ENCODE measurements around the gene PSMD11. TPM values are rescaled to one million over a fixed set of nuclear protein-coding genes. Genes with fewer than 3 reads are reported as not detected.
A peak's percentile ranks its signal among the peaks of the same experiment; 100 is the strongest.

The PSMD11 gene
- polyA plus RNA-seq, 1 of the 3 experiments (the other 2 are of a cell fraction) = 63.1 TPM

DNA sequence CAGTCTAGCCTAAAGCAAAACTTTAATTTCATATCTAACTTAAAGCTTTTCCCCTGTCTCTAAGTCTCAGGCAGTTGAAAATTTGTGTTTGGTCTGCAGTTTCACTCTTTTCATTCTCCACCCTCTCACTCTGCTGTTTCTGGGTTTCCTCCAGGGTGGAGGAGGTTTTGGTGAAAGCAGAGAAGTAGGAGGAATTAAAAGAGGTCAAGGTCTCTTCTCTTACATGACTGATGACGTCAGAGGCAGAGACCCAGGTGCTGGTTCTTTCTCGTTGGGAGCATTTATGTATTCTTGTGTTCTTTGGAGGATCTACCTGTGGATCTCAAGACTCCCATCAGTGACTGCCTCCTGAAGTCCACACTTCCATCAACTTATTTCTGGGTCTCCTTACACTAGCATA lies 2.4 kb upstream of the PSMD11 start:
- H3K36me3 ChIP-seq (replicated peaks in 1 of 2; ENCODE audit: control insufficient read depth in 1 of 2, insufficient read depth in 2 of 2, low read length in 1 of 2) = peaks cover 2 to 4% of the 10 kb centered on the region in 2 experiments
- H3K9me2 ChIP-seq = no peaks in the 10 kb centered on the region
- POLR2A ChIA-PET = no interaction called here
- H3K4me2 ChIP-seq = no peak overlapping the region
- no peak overlapping the region for H3K4me3 ChIP-seq (ENCODE audit: low read depth in 2 of 2, low read length in 1 of 2)
- H2AFZ ChIP-seq (ENCODE audit: low read depth) = no peak overlapping the region
- no peak for TF ChIP-seq JUND (IDR thresholded peaks at IDR 0.05)
- TF ChIP-seq EP300 (IDR thresholded peaks at IDR 0.05; ENCODE audit: borderline replicate concordance in 1 of 2, low read depth in 1 of 2, low read length in 1 of 2) = no peak
- no peak for TF ChIP-seq ELF1 (IDR thresholded peaks at IDR 0.05)
- TF ChIP-seq GATA2 (CRISPR knock-in tag; IDR thresholded peaks at IDR 0.05) = no peak
- H3K79me2 ChIP-seq (ENCODE audit: insufficient read depth) = peaks cover 25% of the 10 kb centered on the region
- H4K20me1 ChIP-seq (ENCODE audit: insufficient read depth) = peaks cover 17% of the 10 kb centered on the region
- no peaks in the 10 kb centered on the region for H3K9me3 ChIP-seq
- H3K4me1 ChIP-seq (ENCODE audit: control insufficient read depth in 1 of 2, insufficient read depth in 2 of 2, low read depth in 1 of 2, low read length in 1 of 2) = peaks cover 8 to 13% of the 10 kb centered on the region in 2 experiments; a peak in 3 of 4 replicates
- no peak overlapping the region for H3K9ac ChIP-seq
- DNase-seq = no peak
- CTCF ChIA-PET = interaction anchor here (4.8 kb wide), 1 partner anchor 22 kb away, joined by 56 read pairs; no protein-coding TSS in a partner anchor
- H3K27me3 ChIP-seq (ENCODE audit: insufficient read depth) = no peaks in the 10 kb centered on the region
- H3K27ac ChIP-seq (ENCODE audit: low read depth in 2 of 2, low read length in 1 of 2) = no peak overlapping the region
- WGBS (ENCODE audit: low lambda C conversion rate) = 30% methylated on average over 2 of the region's 2 CpGs
- H3F3A ChIP-seq (replicated peaks; ENCODE audit: insufficient read depth) = no peaks in the 10 kb centered on the region

DNA sequence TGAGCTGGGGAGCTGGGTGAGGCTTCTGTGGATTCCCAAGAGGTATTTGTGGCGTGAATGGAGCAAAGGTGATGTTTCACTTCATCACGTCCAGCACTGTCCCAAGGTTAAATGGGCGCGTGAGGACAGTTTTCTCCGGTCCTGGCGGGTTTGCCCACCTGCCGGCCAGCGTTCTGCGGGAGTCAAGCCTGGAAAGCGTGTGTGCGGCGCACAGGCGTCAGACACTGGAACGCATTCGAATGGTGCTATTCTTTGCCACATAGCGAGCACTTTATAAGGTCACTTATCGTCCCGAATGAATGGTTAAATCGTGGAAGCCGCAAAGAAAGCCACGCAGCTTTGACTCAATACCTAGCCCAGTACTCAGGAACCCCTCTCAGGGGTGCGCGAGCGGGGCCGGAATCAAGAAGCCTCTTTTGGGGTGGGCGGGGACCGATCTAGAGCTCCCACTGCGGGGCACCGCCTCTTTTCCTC lies 446 bp upstream of the PSMD11 start:
- ChIA-PET POLR2A (interaction anchor here (0.6 to 1.5 kb wide), 3 partner anchors 40 to 80 kb away, joined by 4 to 9 read pairs (median 5); partner anchors contain the start of gene CDK5R1), CTCF (interaction anchor here (0.6 to 4.8 kb wide), 33 partner anchors 8 to 1018 kb away, joined by 3 to 56 read pairs (median 4); partner anchors contain the start of gene CDK5R1)
- Histone ChIP-seq H4K20me1 (ENCODE audit: insufficient read depth) (peaks cover 37% of the 10 kb centered on the region), H3K36me3 (replicated peaks in 1 of 2; ENCODE audit: control insufficient read depth in 1 of 2, insufficient read depth in 2 of 2, low read length in 1 of 2) (peaks cover 17 to 22% of the 10 kb centered on the region in 2 experiments), H3K9ac (peak overlapping the region; percentile 39; the same call in 1 of the 2 replicates), H2AFZ (ENCODE audit: low read depth) (peak overlapping the region; percentile 92), H3F3A (replicated peaks; ENCODE audit: insufficient read depth) (no peaks in the 10 kb centered on the region), H3K4me3 (ENCODE audit: low read depth in 2 of 2, low read length in 1 of 2) (peak overlapping the region; percentile 82 to 96), H3K9me2 (no peaks in the 10 kb centered on the region), H3K4me1 (ENCODE audit: control insufficient read depth in 1 of 2, insufficient read depth in 2 of 2, low read depth in 1 of 2, low read length in 1 of 2) (peaks cover 14% of the 10 kb centered on the region in 2 experiments; a peak in 3 of 4 replicates), H3K9me3 (no peaks in the 10 kb centered on the region), H3K27ac (ENCODE audit: low read depth in 2 of 2, low read length in 1 of 2) (no peak overlapping the region), H3K27me3 (ENCODE audit: insufficient read depth) (no peaks in the 10 kb centered on the region), H3K4me2 (peak overlapping the region; percentile 95), H3K79me2 (ENCODE audit: insufficient read depth) (peaks cover 45% of the 10 kb centered on the region)
- WGBS (ENCODE audit: low lambda C conversion rate) = 4% methylated on average over 18 of the region's 29 CpGs
- TF ChIP-seq SMC3 (IDR thresholded peaks at IDR 0.05; ENCODE audit: low read depth, low read length) = peak; percentile 22; the same call in 1 of the 2 replicates
- TF ChIP-seq MXI1 (IDR thresholded peaks at IDR 0.05; ENCODE audit: low read depth, low read length) = 0 out of 2 replicates have a peak, but pooled peaks have one; percentile 51
- peak; percentile 40 for TF ChIP-seq RAD21 (IDR thresholded peaks at IDR 0.05; ENCODE audit: low read length)
- no peak for TF ChIP-seq NRF1 (IDR thresholded peaks at IDR 0.05; ENCODE audit: low read depth, low read length)
- TF ChIP-seq, protein P1, sequence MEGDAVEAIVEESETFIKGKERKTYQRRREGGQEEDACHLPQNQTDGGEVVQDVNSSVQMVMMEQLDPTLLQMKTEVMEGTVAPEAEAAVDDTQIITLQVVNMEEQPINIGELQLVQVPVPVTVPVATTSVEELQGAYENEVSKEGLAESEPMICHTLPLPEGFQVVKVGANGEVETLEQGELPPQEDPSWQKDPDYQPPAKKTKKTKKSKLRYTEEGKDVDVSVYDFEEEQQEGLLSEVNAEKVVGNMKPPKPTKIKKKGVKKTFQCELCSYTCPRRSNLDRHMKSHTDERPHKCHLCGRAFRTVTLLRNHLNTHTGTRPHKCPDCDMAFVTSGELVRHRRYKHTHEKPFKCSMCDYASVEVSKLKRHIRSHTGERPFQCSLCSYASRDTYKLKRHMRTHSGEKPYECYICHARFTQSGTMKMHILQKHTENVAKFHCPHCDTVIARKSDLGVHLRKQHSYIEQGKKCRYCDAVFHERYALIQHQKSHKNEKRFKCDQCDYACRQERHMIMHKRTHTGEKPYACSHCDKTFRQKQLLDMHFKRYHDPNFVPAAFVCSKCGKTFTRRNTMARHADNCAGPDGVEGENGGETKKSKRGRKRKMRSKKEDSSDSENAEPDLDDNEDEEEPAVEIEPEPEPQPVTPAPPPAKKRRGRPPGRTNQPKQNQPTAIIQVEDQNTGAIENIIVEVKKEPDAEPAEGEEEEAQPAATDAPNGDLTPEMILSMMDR (IDR thresholded peaks at IDR 0.05) = peak; percentile 89
- no peak for DNase-seq

DNA sequence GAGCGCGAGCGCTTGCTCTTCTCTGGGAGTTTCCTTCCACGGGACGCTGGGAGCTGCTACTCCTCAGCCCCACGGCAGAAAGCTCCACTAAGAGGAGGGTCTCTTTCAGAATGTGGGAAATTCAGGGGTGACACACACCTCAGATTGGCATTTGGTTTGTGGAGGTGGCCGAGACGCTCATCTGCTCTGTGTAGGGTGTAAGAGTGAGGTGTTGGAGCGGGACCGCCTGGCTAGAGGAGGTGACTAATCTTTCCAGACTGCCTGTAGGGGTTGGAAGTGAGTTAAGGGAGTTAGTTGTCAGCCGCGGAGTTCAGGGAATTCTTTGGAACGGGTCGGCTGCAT lies 735 bp downstream of the PSMD11 start:
- TF ChIP-seq MXI1 (IDR thresholded peaks at IDR 0.05; ENCODE audit: low read depth, low read length) (0 out of 2 replicates have a peak, but pooled peaks have one; percentile 13), TCF12 (IDR thresholded peaks at IDR 0.05) (no peak), FOSL2 (IDR thresholded peaks at IDR 0.05; ENCODE audit: borderline replicate concordance, low read depth) (peak; percentile 23; the same call in 1 of the 2 replicates), YY1 (IDR thresholded peaks at IDR 0.05; ENCODE audit: low read depth) (no peak), SIN3A (IDR thresholded peaks at IDR 0.05; ENCODE audit: borderline replicate concordance, low read depth, low read length) (0 out of 2 replicates have a peak, but pooled peaks have one; percentile 10), TAF1 (IDR thresholded peaks at IDR 0.05; ENCODE audit: borderline replicate concordance, low read depth, low read length) (0 out of 2 replicates have a peak, but pooled peaks have one; percentile 8), FOXJ3 (CRISPR knock-in tag; IDR thresholded peaks at IDR 0.05) (no peak)
- TF ChIP-seq, protein P1 (IDR thresholded peaks at IDR 0.05) = no peak
- Histone ChIP-seq H3K4me3 (ENCODE audit: low read depth in 2 of 2, low read length in 1 of 2) (peak overlapping the region; percentile 82 to 96), H4K20me1 (ENCODE audit: insufficient read depth) (peaks cover 44% of the 10 kb centered on the region), H3K9me3 (no peaks in the 10 kb centered on the region), H3K9me2 (no peaks in the 10 kb centered on the region), H3K27me3 (ENCODE audit: insufficient read depth) (no peaks in the 10 kb centered on the region), H3K9ac (peak overlapping the region; percentile 95), H3K79me2 (ENCODE audit: insufficient read depth) (peaks cover 57% of the 10 kb centered on the region), H3K4me1 (ENCODE audit: control insufficient read depth in 1 of 2, insufficient read depth in 2 of 2, low read depth in 1 of 2, low read length in 1 of 2) (peaks cover 14% of the 10 kb centered on the region in 2 experiments; a peak in 3 of 4 replicates), H3K4me2 (peak overlapping the region; percentile 95), H2AFZ (ENCODE audit: low read depth) (no peak overlapping the region), H3K27ac (ENCODE audit: low read depth in 2 of 2, low read length in 1 of 2) (peak overlapping the region; percentile 80 to 85), H3F3A (replicated peaks; ENCODE audit: insufficient read depth) (no peaks in the 10 kb centered on the region), H3K36me3 (replicated peaks in 1 of 2; ENCODE audit: control insufficient read depth in 1 of 2, insufficient read depth in 2 of 2, low read length in 1 of 2) (peaks cover 27 to 34% of the 10 kb centered on the region in 2 experiments)
- DNase-seq = no peak
- POLR2A ChIA-PET = interaction anchor here (0.9 to 1.4 kb wide), 2 partner anchors 13 to 42 kb away, joined by 3 to 9 read pairs; partner anchors contain the start of gene CDK5R1
- CTCF ChIA-PET = interaction anchor here (1.0 to 4.8 kb wide), 9 partner anchors 8 to 309 kb away, joined by 3 to 56 read pairs (median 6); no protein-coding TSS in a partner anchor
- 1% methylated on average over 14 of the region's 14 CpGs for WGBS (ENCODE audit: low lambda C conversion rate)

Data from SK-N-SH (cell line).